GM23248 (cell line): ENCODE results near the gene SHD.

ENCODE experiments used
- EZH2 ChIP-seq: fragments of 200-600 bp; sonication (generic); IDR thresholded peaks from 2 replicates; pipeline ENCODE4 v1.6.1; 2018; ENCODE audit warnings: antibody characterized with exemption, mild to moderate bottlenecking; ENCODE audit not compliant: insufficient read depth, poor library complexity, severe bottlenecking
- EZH2phosphoT487 ChIP-seq: fragments of 200-600 bp; sonication (generic); IDR thresholded peaks from 2 replicates; pipeline ENCODE4 v1.6.1; 2018; ENCODE audit warnings: antibody characterized with exemption, moderate library complexity, mild to moderate bottlenecking, low read depth; ENCODE audit not compliant: insufficient read depth

DNA sequence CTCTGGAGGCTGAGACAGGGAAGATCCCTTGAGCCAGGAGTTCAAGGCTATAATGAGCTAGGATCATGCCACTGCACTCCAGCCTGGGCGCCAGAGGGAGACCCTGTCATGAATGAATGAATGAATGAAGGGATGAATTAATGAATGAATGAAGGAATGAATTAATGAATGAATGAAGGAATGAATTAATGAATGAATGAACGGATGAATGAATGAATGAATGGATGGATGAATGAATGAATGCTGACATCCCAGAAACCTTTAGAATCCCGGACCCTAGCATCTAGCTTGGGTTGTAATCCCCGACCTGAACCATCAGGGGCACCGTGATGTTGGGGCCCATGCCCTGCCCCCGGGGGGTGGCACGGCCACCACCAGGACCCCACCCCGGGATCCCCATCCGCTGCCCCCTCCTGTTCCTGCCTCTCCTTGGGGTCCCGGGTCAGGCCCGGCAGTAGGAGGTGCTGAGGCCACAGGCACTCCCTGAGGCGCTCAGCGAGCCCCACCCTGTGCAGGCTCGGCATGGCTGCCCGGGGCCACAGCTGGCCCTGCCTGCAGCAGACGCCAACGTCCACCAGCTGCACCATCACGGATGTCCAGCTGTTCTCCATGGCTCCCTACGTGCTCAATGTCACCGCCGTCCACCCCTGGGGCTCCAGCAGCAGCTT lies 46.3 kb upstream of the SHD start:
- TF ChIP-seq EZH2: no peak
- no peak for TF ChIP-seq EZH2phosphoT487
